Endometrial microvascular endothelial cells (primary cell): Measurements from ENCODE around the gene RIPOR3. TPM values are rescaled to one million over a fixed set of nuclear protein-coding genes. Genes with fewer than 3 reads are reported as not detected.

Source experiments
- in situ Hi-C: cut with HindIII; loops from 2 replicates; pipeline ENCODE4 v1.10.0; 2017; ENCODE audit warnings: low sequenced_read_pairs, low pct_unique_long_range_greater_than_20kb; ENCODE audit errors: inconsistent ontology term
- total RNA-seq: library from RNA; depleted of rRNA; stranded (reverse); fragments of >200 nt; gene quantifications from one replicate; pipeline ENCODE4 v1.2.3, GENCODE V29; 2015; ENCODE audit errors: inconsistent ontology term

Gene RIPOR3
- not detected for total RNA-seq

GRCh38 chr20:50690650-50691572 lies at the start of gene RIPOR3:
Gene RIPOR3 (minus strand): TSS chr20:50691542. CDS start chr20:50691128, 414 bp downstream.
- in situ Hi-C loops, result no loop called here

GRCh38 chr20:50737352-50737751 lies 46.0 kb upstream of the RIPOR3 start:
- in situ Hi-C loops, result no loop called here

GRCh38 chr20:50735813-50736212 lies 44.5 kb upstream of the RIPOR3 start:
- in situ Hi-C loops, result no loop called here

- in situ Hi-C loops, result loop anchor here (5.0 kb wide), 1 partner anchor 38 kb away; no protein-coding TSS in a partner anchor
Measured at GRCh38 chr20:50734730-50735679, 43.7 kb upstream of the RIPOR3 start.

- in situ Hi-C loops, result loop anchor here (5.0 kb wide), 1 partner anchor 36 kb away; no protein-coding TSS in a partner anchor
Measured at GRCh38 chr20:50733644-50734349, 42.5 kb upstream of the RIPOR3 start.

GRCh38 chr20:50731930-50732690 lies 40.8 kb upstream of the RIPOR3 start:
- in situ Hi-C loops, result loop anchor here (5.0 kb wide), 1 partner anchor 35 kb away; no protein-coding TSS in a partner anchor

- in situ Hi-C loops, result loop anchor here (5.0 kb wide), 1 partner anchor 34 kb away; no protein-coding TSS in a partner anchor
Measured at GRCh38 chr20:50731055-50731929, 40.0 kb upstream of the RIPOR3 start, which contains the start of gene PARD6B. Gene PARD6B (plus strand): TSS chr20:50731580. CDS start chr20:50731787, 207 bp downstream.

GRCh38 chr20:50730765-50731054 lies 39.4 kb upstream of the RIPOR3 start:
- in situ Hi-C loops, result loop anchor here (5.0 kb wide), 1 partner anchor 33 kb away; no protein-coding TSS in a partner anchor

- in situ Hi-C loops, result loop anchor here (5.0 kb wide), 1 partner anchor 33 kb away; no protein-coding TSS in a partner anchor
Measured at GRCh38 chr20:50729901-50730764, 38.8 kb upstream of the RIPOR3 start.

GRCh38 chr20:50728981-50729874 lies 37.9 kb upstream of the RIPOR3 start:
- in situ Hi-C loops, result no loop called here

GRCh38 chr20:50728486-50728980 lies 37.2 kb upstream of the RIPOR3 start:
- in situ Hi-C loops, result no loop called here

- in situ Hi-C loops, result no loop called here
Measured at GRCh38 chr20:50727792-50728485, 36.6 kb upstream of the RIPOR3 start.

- in situ Hi-C loops, result no loop called here
Measured at GRCh38 chr20:50726955-50727791, 35.8 kb upstream of the RIPOR3 start.

GRCh38 chr20:50725724-50726005 lies 34.3 kb upstream of the RIPOR3 start:
- in situ Hi-C loops, result no loop called here
